ACHN (cell line): ENCODE data around the gene RNASE13.
"Not testable (repeated sequence)": the region's sequence is repeated elsewhere in the genome, so short reads cannot be mapped to it uniquely, and the experiment has no call there.

Source experiments
- DNase-seq: peaks from one replicate; pipeline ENCODE4 v3.0.0-alpha.2; 2015
- in situ Hi-C: cut with HindIII; loops from 2 replicates; pipeline ENCODE4 v1.10.0; 2017; ENCODE audit warnings: low sequenced_read_pairs, low pct_ligation_motif_present, low pct_unique_long_range_greater_than_20kb

RNASE13 gene

GRCh38 chr14:21003788-21004346, 30.7 kb downstream of the RNASE13 start:
- no peak for DNase-seq
- in situ Hi-C loops, result no loop called here

- DNase-seq, result no peak
- in situ Hi-C loops, result no loop called here
Measured at GRCh38 chr14:21001218-21001617, 33.4 kb downstream of the RNASE13 start.

GRCh38 chr14:20999591-20999990, 35.0 kb downstream of the RNASE13 start:
- no peak for DNase-seq
- in situ Hi-C loops, result no loop called here

- peak; percentile 69 for DNase-seq
- in situ Hi-C loops, result no loop called here
Measured at GRCh38 chr14:20998674-20999366, 35.8 kb downstream of the RNASE13 start, which contains the start of gene SLC39A2. Gene SLC39A2 (plus strand): TSS chr14:20999293. CDS start chr14:20999447, 154 bp downstream.

GRCh38 chr14:20998139-20998538, 36.5 kb downstream of the RNASE13 start:
- DNase-seq, result no peak

GRCh38 chr14:20997564-20997963, 37.0 kb downstream of the RNASE13 start:
- in situ Hi-C loops, result no loop called here
- DNase-seq, result no peak

More at GRCh38 chr14:20998139-20998538, 36.5 kb downstream of the RNASE13 start:
- in situ Hi-C loops, result no loop called here

GRCh38 chr14:20997115-20997514, 37.5 kb downstream of the RNASE13 start:
- in situ Hi-C loops, result no loop called here
- DNase-seq, result no peak

- in situ Hi-C loops, result no loop called here
- no peak for DNase-seq
Measured at GRCh38 chr14:20996521-20996920, 38.1 kb downstream of the RNASE13 start.

- in situ Hi-C loops, result no loop called here
- peak; percentile 97 for DNase-seq
Measured at GRCh38 chr14:20989787-20990600, 44.6 kb downstream of the RNASE13 start, which contains the start of gene METTL17. Gene METTL17 (plus strand): TSS chr14:20989980. CDS start chr14:20990003, 23 bp downstream.

- no peak for DNase-seq
- in situ Hi-C loops, result no loop called here
Measured at GRCh38 chr14:20989471-20989786, 45.2 kb downstream of the RNASE13 start.

GRCh38 chr14:20988717-20989470, 45.7 kb downstream of the RNASE13 start:
- in situ Hi-C loops, result no loop called here
- DNase-seq, result no peak

GRCh38 chr14:20986811-20987210, 47.8 kb downstream of the RNASE13 start:
- DNase-seq, result peak; percentile 80
- in situ Hi-C loops, result no loop called here

- DNase-seq, in situ Hi-C loops: not testable (repeated sequence)
Measured at GRCh38 chr14:20985650-20986049, 49.0 kb downstream of the RNASE13 start.
